GM20431 (cell line): ENCODE results near the gene AQP5.

Experiments used
- in situ Hi-C: fragments of 300-500 bp; cut with MseI, MboI; formaldehyde crosslinking; loops from one replicate; pipeline ENCODE4 v1.15.0; 2020; ENCODE audit warnings: low sequenced_read_pairs; ENCODE audit not compliant: unreplicated experiment

The AQP5 gene

DNA sequence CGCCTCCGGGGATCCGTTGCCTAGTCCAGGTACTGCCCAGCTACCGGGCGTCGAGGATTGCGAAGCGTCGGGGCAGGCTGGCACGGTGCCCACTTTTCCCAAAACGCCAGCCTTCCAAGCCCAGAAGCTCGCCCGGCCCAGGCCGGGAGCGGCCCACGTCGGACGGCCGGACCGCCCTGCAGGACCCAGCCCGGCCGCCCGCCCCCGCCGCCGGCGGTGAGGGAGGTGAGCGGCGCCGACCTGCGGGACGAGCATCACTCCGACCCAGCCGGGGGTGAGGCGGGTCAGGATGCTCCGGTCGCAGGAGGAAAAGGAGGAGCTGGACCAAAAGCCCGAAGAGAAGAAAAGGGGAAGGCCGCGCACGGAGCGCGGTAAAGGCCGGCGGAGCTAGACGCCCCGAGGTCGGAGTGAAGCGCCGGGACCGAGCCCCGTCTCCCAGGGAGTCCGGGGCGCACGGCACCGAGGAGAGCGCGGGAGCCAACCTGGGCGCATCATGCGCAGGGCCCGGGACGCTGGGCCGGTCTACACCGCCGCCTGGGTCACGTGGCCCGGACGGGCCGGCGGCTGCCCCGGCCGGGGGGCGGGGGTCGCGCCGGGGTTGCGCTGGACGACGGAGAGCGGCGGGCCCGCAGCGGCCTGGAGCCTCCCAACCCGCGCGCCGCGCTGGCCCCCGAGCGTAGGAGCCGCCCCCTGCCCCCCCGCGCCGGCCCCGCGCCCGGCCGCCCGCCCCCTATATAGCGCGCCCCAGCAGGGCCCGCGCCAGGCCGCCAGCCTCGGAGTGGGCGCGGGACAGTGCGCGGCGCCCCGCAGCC is at the start of gene AQP5:
AQP5 (plus strand) TSS at position 762 of the 812 bp plus-strand sequence. CDS start 146 bp downstream, outside the sequence.
- in situ Hi-C loops = no loop called here

DNA sequence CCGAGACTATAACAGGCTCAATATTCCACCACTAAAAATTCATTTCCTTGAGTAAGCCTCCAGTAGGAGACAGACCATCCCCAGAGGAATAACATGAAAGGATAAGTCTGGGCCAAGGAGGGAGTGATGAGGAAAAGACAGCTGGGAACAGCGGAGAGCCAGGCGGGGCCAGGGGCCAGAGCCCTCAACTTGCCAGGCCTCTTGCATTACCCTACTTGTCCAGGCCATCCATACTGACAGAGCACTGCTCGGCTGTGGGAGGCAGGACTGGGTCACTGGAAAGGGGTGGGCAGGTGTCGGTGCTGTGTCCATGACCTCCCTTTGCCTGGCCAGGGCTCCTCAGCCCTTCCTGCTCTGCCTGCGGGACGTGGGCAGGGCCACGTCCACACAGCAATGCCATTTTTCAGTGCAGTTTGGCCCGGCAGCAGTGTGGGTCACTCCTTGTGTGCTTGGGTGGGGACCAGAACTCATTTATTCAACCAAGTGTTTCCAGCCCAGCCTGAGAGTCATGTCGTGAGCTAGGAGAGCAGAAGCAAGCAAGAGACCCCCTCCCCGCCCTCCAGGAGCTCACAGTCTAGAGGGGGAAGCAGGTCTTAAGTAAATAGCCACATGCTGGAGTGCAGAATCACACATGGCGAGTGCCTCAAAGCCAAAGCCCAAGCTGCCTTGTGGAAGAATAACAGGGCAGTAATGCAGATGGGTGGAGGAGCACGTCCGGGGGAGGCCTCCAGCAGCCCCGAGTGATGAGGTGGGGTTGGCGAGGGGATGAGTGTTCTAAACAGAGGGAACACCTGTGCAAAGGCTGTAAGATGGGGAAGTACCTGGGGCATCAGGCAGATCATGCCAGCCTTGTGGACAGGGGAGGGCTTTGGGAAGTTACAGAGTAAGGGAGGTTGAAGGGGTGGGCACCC is 49.1 kb upstream of the AQP5 start:
- in situ Hi-C loops = no loop called here

DNA sequence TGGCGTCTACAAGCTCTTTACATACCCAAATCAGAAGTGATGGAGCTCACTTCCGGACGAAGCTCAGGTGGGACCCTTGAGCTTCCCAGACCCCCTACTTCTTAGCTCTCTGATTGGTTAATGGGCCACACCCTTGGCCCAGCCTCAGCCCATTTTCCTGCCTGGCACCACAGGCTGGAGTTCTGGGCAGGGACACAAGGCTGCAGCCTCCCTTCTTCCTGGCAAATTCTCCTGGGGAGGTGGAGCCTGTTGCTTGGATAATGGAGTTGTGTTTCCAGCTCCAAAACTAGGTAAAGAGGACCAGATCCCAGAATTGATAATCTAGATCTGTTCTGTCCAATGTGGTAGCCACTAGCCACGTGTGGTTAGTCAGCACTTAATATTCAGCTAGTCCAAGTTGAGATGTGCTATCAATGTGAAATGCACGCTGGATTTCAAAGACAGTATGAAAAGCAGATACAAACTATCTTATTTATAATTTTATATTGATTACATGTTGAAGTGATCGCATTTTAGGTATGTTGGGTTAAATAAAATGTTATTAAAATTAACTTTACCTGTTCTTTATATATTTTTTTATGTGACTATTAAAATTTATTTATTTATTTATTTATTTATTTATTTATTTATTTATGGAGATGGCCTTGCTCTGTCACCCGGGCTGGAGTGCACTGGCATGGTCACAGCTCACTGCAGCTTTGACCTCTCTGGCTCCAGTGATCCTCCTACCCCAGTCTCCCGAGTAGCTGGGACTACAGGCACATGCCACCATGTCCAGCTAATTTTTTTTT is 45.3 kb upstream of the AQP5 start:
- in situ Hi-C loops = no loop called here

GRCh38 chr12:49917166-49917787 is 44.4 kb upstream of the AQP5 start:
- in situ Hi-C loops = no loop called here

GRCh38 chr12:49917788-49918173 is 43.9 kb upstream of the AQP5 start:
- in situ Hi-C loops = no loop called here

GRCh38 chr12:49920241-49920914 is 41.3 kb upstream of the AQP5 start:
- in situ Hi-C loops = no loop called here

DNA sequence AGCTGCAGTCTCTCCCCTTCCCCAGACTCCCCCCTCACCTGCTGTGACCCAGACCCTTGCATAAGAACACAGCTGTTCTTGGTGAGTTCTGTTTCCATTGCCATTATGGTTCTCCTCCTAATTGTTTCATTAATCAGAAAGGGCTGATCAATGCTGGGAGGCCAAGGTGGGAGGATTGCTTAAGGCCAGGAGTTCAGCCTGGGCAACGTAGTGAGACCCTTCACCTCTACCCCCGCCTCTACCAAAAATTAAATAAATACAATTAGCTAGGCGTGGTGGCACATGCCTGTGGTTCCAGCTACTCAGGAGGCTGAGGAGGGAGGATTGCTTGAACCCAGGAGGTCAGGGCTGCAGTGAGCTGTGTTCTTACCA is 40.8 kb upstream of the AQP5 start:
- in situ Hi-C loops = no loop called here

DNA sequence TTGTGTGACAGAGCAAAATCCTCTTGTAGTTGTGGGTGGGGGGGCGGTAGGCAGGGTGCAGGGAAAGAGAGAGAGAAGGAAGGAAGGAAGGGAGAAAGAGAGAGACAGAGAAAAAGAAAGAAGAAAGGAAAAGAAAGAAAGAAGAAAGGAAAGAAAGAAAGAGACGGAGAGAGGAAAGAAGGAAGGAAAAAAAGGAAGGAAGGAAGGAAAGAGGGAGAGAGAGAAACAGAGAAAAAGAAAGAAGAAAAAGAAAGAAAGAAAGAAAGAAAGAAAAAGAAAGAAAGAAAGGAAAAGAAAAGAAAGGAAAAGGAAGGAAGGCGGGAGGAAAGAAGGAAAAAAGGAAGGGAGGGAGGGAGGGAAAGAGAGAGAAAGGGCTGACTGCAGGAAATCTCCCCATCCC is 40.4 kb upstream of the AQP5 start:
- in situ Hi-C loops = no loop called here

GRCh38 chr12:49921936-49922335 is 39.7 kb upstream of the AQP5 start:
- in situ Hi-C loops = no loop called here

- in situ Hi-C loops = no loop called here
Observed at GRCh38 chr12:49922349-49923034, 39.2 kb upstream of the AQP5 start.

DNA sequence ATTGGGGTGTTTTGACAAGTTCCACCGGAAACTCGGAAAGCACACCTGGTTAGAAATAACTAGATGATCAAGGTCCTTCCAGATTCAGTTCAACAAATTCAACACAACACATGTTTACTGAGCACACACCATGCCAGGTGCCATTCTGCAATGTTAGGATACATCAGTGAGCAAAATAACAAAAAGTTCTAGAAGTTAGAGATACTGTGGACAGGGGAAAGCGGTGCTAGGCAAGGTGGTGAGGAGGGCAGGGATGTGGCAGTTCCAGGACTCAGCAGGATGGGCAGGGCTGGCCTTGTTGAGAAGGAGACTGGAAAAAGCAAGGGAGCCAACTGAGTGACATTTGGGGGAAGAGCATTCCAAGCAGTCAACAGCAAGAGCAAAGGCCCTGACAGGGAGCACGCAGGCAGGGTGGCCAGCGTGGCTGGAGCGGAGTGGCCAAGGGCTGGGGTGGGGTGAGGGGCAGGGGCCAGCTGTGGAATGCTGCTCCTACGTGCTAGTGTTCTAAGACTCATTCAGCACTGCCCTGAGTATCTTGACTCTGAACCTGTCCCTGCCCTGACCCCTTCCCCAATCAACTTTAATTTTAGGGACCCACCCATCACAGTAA is 38.5 kb upstream of the AQP5 start:
- in situ Hi-C loops = no loop called here

GRCh38 chr12:49923880-49924556 is 37.7 kb upstream of the AQP5 start:
- in situ Hi-C loops = no loop called here

DNA sequence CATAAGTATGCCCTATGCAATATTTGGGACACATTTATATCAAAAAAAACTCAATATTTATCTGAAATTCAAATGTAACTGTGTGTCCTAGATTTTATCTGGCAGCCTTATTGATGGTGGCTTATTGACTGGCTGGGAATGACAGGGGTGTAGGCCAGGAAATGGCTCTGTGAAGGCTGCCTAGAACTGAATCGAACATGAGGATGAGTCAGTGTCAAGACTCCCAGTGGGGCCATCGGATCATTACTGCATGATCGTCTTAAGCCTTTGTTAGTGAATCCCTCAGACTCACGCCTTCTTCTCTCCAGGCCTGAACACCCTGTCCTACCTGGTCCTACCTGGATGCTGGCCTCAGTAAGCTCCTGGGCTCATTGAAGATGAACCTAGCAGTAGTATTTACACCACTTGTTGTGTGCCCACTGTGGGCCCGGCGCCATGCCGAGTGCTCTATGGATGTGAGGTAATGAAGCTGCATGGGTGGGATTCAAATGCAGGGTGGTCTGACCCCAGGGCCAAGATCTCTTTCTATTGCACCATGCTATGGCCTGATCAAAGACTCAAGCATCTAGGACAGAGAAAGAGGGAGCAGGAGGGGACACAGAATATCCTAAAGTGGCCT is 36.9 kb upstream of the AQP5 start:
- in situ Hi-C loops = no loop called here

DNA sequence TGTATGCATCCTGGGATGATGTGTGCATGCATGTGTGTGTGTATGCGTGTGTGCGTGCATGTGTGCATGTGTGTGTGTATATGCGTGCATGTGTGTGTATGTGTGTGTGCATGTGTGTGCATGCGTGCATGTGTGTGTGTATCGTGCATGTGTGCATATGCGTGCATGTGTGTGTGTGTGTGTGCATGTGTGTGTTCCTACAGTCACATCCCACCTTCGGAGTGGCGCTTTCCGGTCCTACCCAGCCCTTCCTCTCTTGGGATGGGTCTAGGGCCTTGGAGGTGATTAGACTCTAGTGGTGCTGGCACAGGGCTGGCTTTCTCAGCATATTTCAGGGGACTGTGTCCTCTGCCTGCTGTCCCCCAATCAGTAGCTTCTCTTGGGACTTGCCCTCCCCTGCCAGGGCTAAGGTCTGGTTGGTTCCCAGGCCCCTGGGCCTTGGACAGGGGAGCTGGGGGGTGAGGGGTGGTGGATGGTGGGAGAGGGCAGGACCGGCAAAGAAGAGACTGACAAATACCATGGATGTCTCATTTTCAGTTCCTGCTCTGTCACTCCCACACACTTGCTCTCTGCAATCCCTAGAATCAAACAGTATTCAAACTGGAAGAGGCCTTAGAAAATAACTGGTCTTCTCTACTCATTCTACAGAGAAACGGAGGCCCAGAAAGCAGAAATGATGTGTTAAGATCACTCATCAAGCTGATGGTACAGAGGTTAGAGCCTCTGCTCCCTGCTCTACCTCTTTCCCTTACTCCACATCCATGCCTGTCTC is 36.1 kb upstream of the AQP5 start:
- in situ Hi-C loops = no loop called here

- in situ Hi-C loops = no loop called here
Observed at GRCh38 chr12:49928471-49928870, 33.2 kb upstream of the AQP5 start.

GRCh38 chr12:49929581-49929980 is 32.1 kb upstream of the AQP5 start:
- in situ Hi-C loops = no loop called here
